HepG2 (cell line): ENCODE data around the gene ERP44. TPM values are rescaled to one million over a fixed set of nuclear protein-coding genes. Genes with fewer than 3 reads are reported as not detected.

Experiments
- ADNP ChIP-seq: sonication (generic); formaldehyde crosslinking; IDR thresholded peaks from 2 replicates; pipeline ENCODE4 v1.4.0; 2020; ENCODE audit warnings: missing genetic modification reagents
- BCLAF1 ChIP-seq: fragments of 450-650 bp; IDR thresholded peaks from 2 replicates; pipeline ENCODE4 v1.6.1; 2017; ENCODE audit warnings: mild to moderate bottlenecking
- HBP1 ChIP-seq: IDR thresholded peaks from 2 replicates; pipeline ENCODE4 v1.6.1; 2016; ENCODE audit warnings: low read depth, control low read depth
- KDM4B ChIP-seq: sonication (generic); formaldehyde crosslinking; IDR thresholded peaks from 2 replicates; pipeline ENCODE4 v1.4.0; 2020; ENCODE audit warnings: missing genetic modification reagents
- NFYC ChIP-seq: IDR thresholded peaks from 2 replicates; pipeline ENCODE4 v1.6.1; 2016; ENCODE audit warnings: missing genetic modification reagents, missing compliant biosample characterization
- NR3C1 ChIP-seq: sonication (generic); formaldehyde crosslinking; IDR thresholded peaks from 2 replicates; pipeline ENCODE4 v1.4.0; 2020; ENCODE audit warnings: missing genetic modification reagents
- ZBTB25 ChIP-seq: IDR thresholded peaks from 2 replicates; pipeline ENCODE4 v1.6.1; 2018; ENCODE audit warnings: missing genetic modification reagents
- ZFP36L2 ChIP-seq: sonication (generic); formaldehyde crosslinking; IDR thresholded peaks from 2 replicates; pipeline ENCODE4 v1.4.0; 2020; ENCODE audit warnings: missing genetic modification reagents
- ZNF432 ChIP-seq: sonication (generic); formaldehyde crosslinking; IDR thresholded peaks from 2 replicates; pipeline ENCODE4 v1.5.0; 2020; ENCODE audit warnings: missing genetic modification reagents, mild to moderate bottlenecking, borderline replicate concordance
- ZNF557 ChIP-seq: sonication (generic); formaldehyde crosslinking; IDR thresholded peaks from 2 replicates; pipeline ENCODE4 v1.4.0; 2020; ENCODE audit warnings: missing genetic modification reagents
- ZNF646 ChIP-seq: sonication (generic); formaldehyde crosslinking; IDR thresholded peaks from 2 replicates; pipeline ENCODE4 v1.9.0; 2021; ENCODE audit warnings: mild to moderate bottlenecking, missing genetic modification reagents
- ZNF788 ChIP-seq: sonication (generic); formaldehyde crosslinking; IDR thresholded peaks from 2 replicates; pipeline ENCODE4 v1.5.0; 2020; ENCODE audit warnings: mild to moderate bottlenecking, missing genetic modification reagents, borderline replicate concordance
- ZNF879 ChIP-seq: sonication (generic); formaldehyde crosslinking; IDR thresholded peaks from 2 replicates; pipeline ENCODE4 v1.8.1; 2023; ENCODE audit warnings: missing genetic modification reagents
- polyA plus RNA-seq, 8 experiments: library from polyadenylated mRNA; depleted of rRNA in 3 of 8; stranded (reverse) in 7 of 8; unstranded in 1 of 8; fragments of >200 nt; fragmentation: Illumina TruSeq in 4 of 8; extraction: Trizol in 4 of 8; gene quantifications; 2 replicates each; pipeline versions ENCODE4 v1.2.1 to v1.2.3, GENCODE V29; 2011 to 2016; ENCODE audit warnings: low read depth in 4 of 8, missing spikeins in 1 of 8, mixed read lengths in 1 of 8; ENCODE audit not compliant: insufficient read depth in 1 of 8
- total RNA-seq, 5 experiments: library from RNA; depleted of rRNA; stranded (reverse); fragments of >200 nt; fragmentation: Illumina TruSeq; extraction: Trizol; gene quantifications; 2 replicates each; pipeline ENCODE4 v1.2.3, GENCODE V29; 2016; ENCODE audit warnings: low read depth in 1 of 5
- TF ChIP-seq, protein P1 (sequence below): sonication (generic); formaldehyde crosslinking; IDR thresholded peaks from 2 replicates; pipeline ENCODE4 v1.5.0; 2020; ENCODE audit warnings: mild to moderate bottlenecking, missing genetic modification reagents, moderate library complexity

Gene ERP44
- total and polyA plus RNA-seq, 2 of the 13 experiments (the other 11 are each of a cell fraction or from before 2014, with no cell fraction given), result 8.9 to 13.8 TPM

- TF ChIP-seq, protein P1, sequence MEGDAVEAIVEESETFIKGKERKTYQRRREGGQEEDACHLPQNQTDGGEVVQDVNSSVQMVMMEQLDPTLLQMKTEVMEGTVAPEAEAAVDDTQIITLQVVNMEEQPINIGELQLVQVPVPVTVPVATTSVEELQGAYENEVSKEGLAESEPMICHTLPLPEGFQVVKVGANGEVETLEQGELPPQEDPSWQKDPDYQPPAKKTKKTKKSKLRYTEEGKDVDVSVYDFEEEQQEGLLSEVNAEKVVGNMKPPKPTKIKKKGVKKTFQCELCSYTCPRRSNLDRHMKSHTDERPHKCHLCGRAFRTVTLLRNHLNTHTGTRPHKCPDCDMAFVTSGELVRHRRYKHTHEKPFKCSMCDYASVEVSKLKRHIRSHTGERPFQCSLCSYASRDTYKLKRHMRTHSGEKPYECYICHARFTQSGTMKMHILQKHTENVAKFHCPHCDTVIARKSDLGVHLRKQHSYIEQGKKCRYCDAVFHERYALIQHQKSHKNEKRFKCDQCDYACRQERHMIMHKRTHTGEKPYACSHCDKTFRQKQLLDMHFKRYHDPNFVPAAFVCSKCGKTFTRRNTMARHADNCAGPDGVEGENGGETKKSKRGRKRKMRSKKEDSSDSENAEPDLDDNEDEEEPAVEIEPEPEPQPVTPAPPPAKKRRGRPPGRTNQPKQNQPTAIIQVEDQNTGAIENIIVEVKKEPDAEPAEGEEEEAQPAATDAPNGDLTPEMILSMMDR (CRISPR knock-in tag), result no peak
- TF ChIP-seq ZNF432, result no peak
- TF ChIP-seq ZNF788 (CRISPR knock-in tag), result no peak
- no peak for TF ChIP-seq ZFP36L2 (CRISPR knock-in tag)
- no peak for TF ChIP-seq ZNF879 (CRISPR knock-in tag)
- TF ChIP-seq ZBTB25 (CRISPR knock-in tag), result no peak
- TF ChIP-seq HBP1 (CRISPR knock-in tag), result 0 out of 2 replicates have a peak, but pooled peaks have one; percentile 5
- TF ChIP-seq NR3C1, result no peak
- TF ChIP-seq BCLAF1, result no peak
- peak; percentile 82 for TF ChIP-seq NFYC (CRISPR knock-in tag)
- TF ChIP-seq ZNF557 (CRISPR knock-in tag), result no peak
- TF ChIP-seq ZNF646 (CRISPR knock-in tag), result no peak
- TF ChIP-seq ADNP, result no peak
- no peak for TF ChIP-seq KDM4B (CRISPR knock-in tag)
Observed at GRCh38 chr9:100098046-100098886, 534 bp downstream of the ERP44 start (continued).
